ENCODE measurements around the gene DPP10.

DPP10 gene

GRCh38 chr2:115634578-115634977, 1192.1 kb downstream of the DPP10 start:
- DNase-seq (ENCODE audit: low read depth in 1 of 2, low spot score in 1 of 2): no peak

DNA sequence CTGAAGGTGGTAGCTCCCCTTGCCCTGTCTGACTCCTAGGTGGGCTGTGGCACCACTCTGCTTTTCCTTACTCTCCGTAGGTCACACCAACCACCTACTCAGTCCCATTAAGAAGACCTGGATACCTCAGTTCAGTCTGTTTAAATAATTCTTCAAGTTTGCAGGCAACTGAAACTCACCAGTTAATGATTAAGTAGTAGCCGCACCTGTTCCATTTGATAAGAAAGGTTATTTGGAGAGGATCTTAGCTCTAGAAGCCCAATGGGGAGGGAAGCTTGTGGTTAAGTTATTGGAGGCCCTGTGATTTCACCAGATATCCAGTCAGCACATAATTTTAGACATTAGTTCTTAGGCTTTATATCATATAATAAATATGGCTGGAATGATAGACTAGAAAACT, 1193.0 kb downstream of the DPP10 start:
- DNase-seq (ENCODE audit: low read depth in 1 of 2, low spot score in 1 of 2): no peak

DNA sequence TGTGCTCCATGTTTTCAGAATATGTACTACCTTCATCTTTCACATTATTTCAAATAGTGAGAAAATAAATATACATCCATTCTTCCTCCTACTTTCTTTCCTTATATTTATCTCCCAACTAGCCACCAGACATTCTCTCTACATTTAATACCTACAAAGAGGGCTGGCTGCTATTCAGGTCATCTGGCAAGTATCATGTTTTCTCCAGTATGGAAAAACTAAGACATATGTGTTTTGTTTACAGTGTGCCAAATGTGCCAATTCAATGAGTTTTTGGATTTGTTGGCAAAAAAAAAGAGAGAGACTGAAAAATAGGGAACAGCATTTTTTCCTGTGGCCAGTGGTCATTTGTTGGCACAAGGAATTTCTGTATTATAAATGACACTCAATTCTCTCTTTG, 1207.3 kb downstream of the DPP10 start:
- no peak for DNase-seq (ENCODE audit: low read depth in 1 of 2, low spot score in 1 of 2)

GRCh38 chr2:115650827-115651226, 1208.4 kb downstream of the DPP10 start:
- DNase-seq (ENCODE audit: low read depth in 1 of 2, low spot score in 1 of 2): no peak

- DNase-seq (ENCODE audit: low read depth in 1 of 2, low spot score in 1 of 2): no peak
Observed at GRCh38 chr2:115652652-115653051, 1210.2 kb downstream of the DPP10 start.

- DNase-seq (ENCODE audit: low read depth in 1 of 2, low spot score in 1 of 2): no peak
Observed at GRCh38 chr2:115654362-115654761, 1211.9 kb downstream of the DPP10 start.

GRCh38 chr2:115678129-115678528, 1235.7 kb downstream of the DPP10 start:
- no peak for DNase-seq (ENCODE audit: low read depth in 1 of 2, low spot score in 1 of 2)

GRCh38 chr2:115684345-115684744, 1241.9 kb downstream of the DPP10 start:
- no peak for DNase-seq (ENCODE audit: low read depth in 1 of 2, low spot score in 1 of 2)

DNA sequence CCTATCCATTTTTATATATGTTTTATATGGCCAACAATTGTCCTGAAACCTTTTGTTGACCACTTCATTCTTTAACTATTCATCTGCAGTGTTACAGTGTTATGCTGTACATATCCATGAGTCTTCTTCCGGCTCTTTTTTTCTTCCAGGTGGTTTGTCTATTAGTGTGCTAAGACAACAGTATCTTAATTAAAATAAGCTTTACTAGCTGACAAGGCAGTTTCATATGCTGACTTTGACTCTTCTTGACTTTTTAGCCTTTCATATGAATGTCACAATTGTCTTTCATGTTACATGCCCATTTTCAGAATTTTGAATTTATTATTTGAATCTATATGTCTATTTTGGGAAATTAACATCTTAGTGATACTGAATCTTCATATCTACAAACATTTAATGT, 1249.0 kb downstream of the DPP10 start:
- DNase-seq (ENCODE audit: low read depth in 1 of 2, low spot score in 1 of 2): no peak

- DNase-seq (ENCODE audit: low read depth in 1 of 2, low spot score in 1 of 2): no peak
Observed at GRCh38 chr2:115694651-115695050, 1252.2 kb downstream of the DPP10 start.

DNA sequence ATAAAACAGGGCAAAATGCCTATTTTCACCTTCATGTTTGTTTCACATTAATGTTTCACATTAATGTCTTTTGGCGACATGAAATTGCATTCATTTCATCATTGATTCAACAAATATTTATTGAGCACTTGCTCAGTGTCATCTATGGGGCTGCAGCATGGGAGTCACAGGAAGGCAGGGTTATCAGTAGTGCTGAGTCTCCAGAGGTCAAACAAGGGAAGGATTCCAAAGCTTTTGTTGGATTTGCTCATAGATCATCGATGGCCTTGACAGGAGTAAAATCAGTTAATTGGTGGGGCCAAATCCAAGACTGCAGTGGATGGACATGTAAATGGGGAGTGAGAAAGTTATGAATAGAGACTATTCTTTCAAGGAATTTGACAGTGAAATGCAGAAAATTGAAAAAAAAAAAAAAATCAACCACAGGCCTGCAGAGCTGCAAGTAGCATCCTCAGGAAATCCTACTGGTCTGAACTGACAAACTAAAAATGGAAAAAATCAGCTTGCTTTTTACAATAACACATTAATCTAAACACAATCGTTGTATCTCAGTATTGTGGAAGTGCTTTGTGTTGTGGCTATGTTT, 1290.8 kb downstream of the DPP10 start:
- no peak for DNase-seq (ENCODE audit: low read depth in 1 of 2, low spot score in 1 of 2)

GRCh38 chr2:115738111-115738510, 1295.7 kb downstream of the DPP10 start:
- DNase-seq (ENCODE audit: low read depth in 1 of 2, low spot score in 1 of 2): no peak

- no peak for DNase-seq (ENCODE audit: low read depth in 1 of 2, low spot score in 1 of 2)
Observed at GRCh38 chr2:115739574-115739973, 1297.1 kb downstream of the DPP10 start.

- no peak for DNase-seq (ENCODE audit: low read depth in 1 of 2, low spot score in 1 of 2)
Observed at GRCh38 chr2:115746151-115746550, 1303.7 kb downstream of the DPP10 start.

GRCh38 chr2:115757286-115757685, 1314.8 kb downstream of the DPP10 start:
- no peak for DNase-seq (ENCODE audit: low read depth in 1 of 2, low spot score in 1 of 2)

DNA sequence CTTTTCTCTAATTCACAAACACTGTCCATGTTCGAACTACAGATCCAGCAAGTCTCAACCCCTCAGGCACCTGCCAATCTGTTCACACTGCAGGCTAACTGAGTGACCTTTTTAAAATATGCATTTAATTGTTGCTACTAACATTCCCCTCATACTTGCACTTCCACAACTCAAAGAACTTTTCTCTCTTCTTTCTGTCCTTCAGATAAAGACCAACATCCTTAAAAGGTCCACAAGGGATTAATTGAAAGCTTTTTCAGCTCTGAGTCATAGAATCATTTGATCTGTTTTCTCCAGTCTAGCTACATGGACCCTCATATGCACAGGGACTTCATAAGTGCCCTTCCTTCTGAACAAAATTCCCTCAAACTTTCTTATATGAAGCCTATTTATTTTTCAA, 1321.2 kb downstream of the DPP10 start:
- no peak for DNase-seq (ENCODE audit: low read depth in 1 of 2, low spot score in 1 of 2)

GRCh38 chr2:115771516-115771915, 1329.1 kb downstream of the DPP10 start:
- no peak for DNase-seq (ENCODE audit: low read depth in 1 of 2, low spot score in 1 of 2)

- DNase-seq (ENCODE audit: low read depth in 1 of 2, low spot score in 1 of 2): no peak
Observed at GRCh38 chr2:115774361-115774760, 1331.9 kb downstream of the DPP10 start.

GRCh38 chr2:115779085-115779632, 1336.7 kb downstream of the DPP10 start:
- DNase-seq (ENCODE audit: low read depth in 1 of 2, low spot score in 1 of 2): no peak

DNA sequence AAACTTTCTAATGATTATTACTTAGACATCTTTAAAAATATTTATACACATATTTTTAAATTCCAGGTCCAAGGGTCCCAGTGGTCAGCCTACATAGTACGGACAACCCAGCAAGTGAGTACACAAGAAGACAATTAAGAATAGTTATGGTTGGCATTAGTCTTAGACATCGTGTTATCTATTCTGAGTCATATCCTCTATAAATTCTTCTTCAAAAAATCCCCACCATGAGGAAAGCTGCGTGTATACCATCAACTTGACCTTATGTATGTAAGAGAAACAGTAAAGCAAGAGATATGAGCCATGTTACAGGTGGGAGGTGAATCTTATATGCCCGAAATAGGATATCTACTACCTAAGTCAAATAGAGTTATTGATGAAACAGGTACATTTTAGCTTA, 1339.8 kb downstream of the DPP10 start:
- no peak for DNase-seq (ENCODE audit: low read depth in 1 of 2, low spot score in 1 of 2)

GRCh38 chr2:115796078-115796477, 1353.6 kb downstream of the DPP10 start:
- no peak for DNase-seq (ENCODE audit: low read depth in 1 of 2, low spot score in 1 of 2)

GRCh38 chr2:115807276-115807675, 1364.8 kb downstream of the DPP10 start:
- no peak for DNase-seq (ENCODE audit: low read depth in 1 of 2, low spot score in 1 of 2)

GRCh38 chr2:115825912-115826311, 1383.5 kb downstream of the DPP10 start:
- no peak for DNase-seq (ENCODE audit: low read depth in 1 of 2, low spot score in 1 of 2)
